K562 (cell line): Measurements from ENCODE around the gene SLC23A2. TPM values are rescaled to one million over a fixed set of nuclear protein-coding genes. Genes with fewer than 3 reads are reported as not detected.

Experiments
- ATAC-seq: fragments of 200-7000 bp; cut with Tn5 transposase; 3 replicates; pipeline ENCODE4 v1.9.1; 2020; ENCODE audit warnings: moderate library complexity
- BruUV-seq: library from RNA; stranded (reverse); fragments of 400-500 nt; replicated peaks from 2 replicates; lab custom pipeline; 2021; lab: Mats Ljungman, UMichigan
- CTCF ChIA-PET: fragments of 300-600 bp; formaldehyde crosslinking; extraction: SDS; loops from one replicate; lab custom pipeline; 2021; ENCODE audit warnings: low intra/inter-chr PET ratio; lab: Yijun Ruan, JAX
- POLR2A ChIA-PET: fragments of 300-600, 350-650 bp; sonication (Branson Sonifier 250); formaldehyde crosslinking; extraction: SDS; loops from one replicate; lab custom pipeline; 2021; ENCODE audit warnings: antibody characterized with exemption, inconsistent platforms; lab: Yijun Ruan, JAX
- DNase-seq, 4 experiments: peaks; one replicate each; pipeline versions ENCODE4 v3.0.0 to v3.0.0-alpha.2; 2011 to 2018; ENCODE audit warnings: low spot score in 3 of 4, mixed read lengths in 3 of 4; ENCODE audit errors: extremely low read depth in 1 of 4
- FAIRE-seq: peaks from 2 replicates; lab custom pipeline; 2011; peaks lifted over from hg19 to GRCh38; lab: Jason Lieb, UNC
- H2AFZ ChIP-seq: 2 replicates; pipeline ENCODE4 v1.6.0; 2011; ENCODE audit warnings: low read depth, low read length, control low read depth, inconsistent platforms
- H3K27ac ChIP-seq: fragments of 200-600 bp; 3 replicates; pipeline ENCODE4 v1.8.0; 2011; ENCODE audit warnings: low read depth, mild to moderate bottlenecking, control low read depth, inconsistent platforms, low read length, moderate library complexity, mixed read lengths; ENCODE audit errors: extremely low read depth
- H3K27me3 ChIP-seq, 2 experiments: fragments of 300-600 bp in 1 of 2; 2 replicates in 1 of 2; 3 replicates in 1 of 2; pipeline versions ENCODE4 v1.6.0 to v1.8.0; 2011; ENCODE audit warnings: inconsistent platforms in 2 of 2, low read length in 2 of 2, mild to moderate bottlenecking in 1 of 2, mixed read lengths in 1 of 2, moderate library complexity in 1 of 2; ENCODE audit not compliant: control insufficient read depth in 2 of 2, insufficient read depth in 2 of 2
- H3K36me3 ChIP-seq: fragments of 300-600 bp; 3 replicates; pipeline ENCODE4 v1.8.0; 2011; ENCODE audit warnings: mild to moderate bottlenecking, low read length, inconsistent platforms; ENCODE audit not compliant: control insufficient read depth, insufficient read depth
- H3K4me1 ChIP-seq, 2 experiments: fragments of 200-600 bp in 1 of 2; replicated peaks in 1 of 2; 2 replicates in 1 of 2; 3 replicates in 1 of 2; pipeline versions ENCODE4 v1.5.1 to v1.8.0; 2011; ENCODE audit warnings: inconsistent platforms in 2 of 2, low read length in 2 of 2, mild to moderate bottlenecking in 1 of 2, mixed read lengths in 1 of 2, moderate library complexity in 1 of 2; ENCODE audit not compliant: control insufficient read depth in 2 of 2, insufficient read depth in 2 of 2
- H3K4me2 ChIP-seq: 2 replicates; pipeline ENCODE4 v1.6.1; 2011; ENCODE audit warnings: low read length, control low read depth, inconsistent platforms, mixed read lengths; ENCODE audit not compliant: insufficient read depth
- H3K4me3 ChIP-seq: fragments of 200-600 bp; sonication (generic), shearing (Covaris generic); 2 replicates; pipeline ENCODE4 v1.5.1; 2016; ENCODE audit warnings: control low read depth, inconsistent platforms
- H3K79me2 ChIP-seq: fragments of 200-600 bp; 3 replicates; pipeline ENCODE4 v1.8.0; 2011; ENCODE audit warnings: low read length, inconsistent platforms; ENCODE audit not compliant: control insufficient read depth, insufficient read depth
- H3K9ac ChIP-seq, 2 experiments: 2 replicates each; pipeline versions ENCODE4 v1.6.0 to v1.6.1; 2011; ENCODE audit warnings: low read depth in 2 of 2, low read length in 2 of 2, control low read depth in 1 of 2, inconsistent platforms in 1 of 2, mild to moderate bottlenecking in 1 of 2, mixed read lengths in 1 of 2; ENCODE audit not compliant: insufficient read depth in 1 of 2
- H3K9me1 ChIP-seq: one replicate; pipeline ENCODE4 v1.6.0; 2011; ENCODE audit warnings: inconsistent platforms, mild to moderate bottlenecking, low read length, moderate library complexity; ENCODE audit not compliant: control insufficient read depth, insufficient read depth
- H3K9me3 ChIP-seq: replicated peaks from 2 replicates; pipeline ENCODE4 v1.5.1; 2011; ENCODE audit warnings: low read depth, low read length, inconsistent platforms; ENCODE audit not compliant: control insufficient read depth, insufficient read depth
- H4K20me1 ChIP-seq: replicated peaks from 2 replicates; pipeline ENCODE4 v1.6.1; 2011; ENCODE audit warnings: low read length, inconsistent platforms, mixed read lengths; ENCODE audit not compliant: control insufficient read depth, insufficient read depth
- ARID1B ChIP-seq: fragments of 450-650 bp; IDR thresholded peaks from 2 replicates; pipeline ENCODE4 v1.6.1; 2016; ENCODE audit warnings: antibody characterized with exemption, mild to moderate bottlenecking, inconsistent platforms
- ESRRB ChIP-seq: fragments of 250-450 bp; sonication (Bioruptor Pico); IDR thresholded peaks from 2 replicates; pipeline ENCODE4 v1.5.0; 2020; ENCODE audit warnings: mild to moderate bottlenecking, moderate library complexity, borderline replicate concordance
- MAZ ChIP-seq, 2 experiments: fragments of 450-650 bp in 1 of 2; sonication (generic) in 1 of 2; formaldehyde crosslinking; IDR thresholded peaks in 1 of 2; conservative IDR thresholded peaks in 1 of 2; 2 replicates each; pipeline versions ENCODE4 v1.4.0 to v1.5.0; 2020; ENCODE audit warnings: mild to moderate bottlenecking in 1 of 2, missing genetic modification reagents in 1 of 2
- NBN ChIP-seq: fragments of 450-650 bp; IDR thresholded peaks from 2 replicates; pipeline ENCODE4 v1.6.1; 2016; ENCODE audit warnings: low read depth, mild to moderate bottlenecking
- POU5F1 ChIP-seq: fragments of 150-350 bp; IDR thresholded peaks from 2 replicates; pipeline ENCODE4 v1.6.1; 2014; ENCODE audit warnings: borderline replicate concordance, low read length, low read depth, mild to moderate bottlenecking; ENCODE audit not compliant: partially characterized antibody
- PTBP1 ChIP-seq: fragments of 200-400 bp; formaldehyde crosslinking; IDR thresholded peaks from 2 replicates; pipeline ENCODE4 v1.6.1; 2017; ENCODE audit warnings: low read depth, low read length
- SOX6 ChIP-seq: fragments of 450-650 bp; IDR thresholded peaks from 2 replicates; pipeline ENCODE4 v1.6.1; 2014; ENCODE audit warnings: mild to moderate bottlenecking
- SP2 ChIP-seq: IDR thresholded peaks from 2 replicates; pipeline ENCODE4 v1.6.1; 2011; ENCODE audit warnings: mild to moderate bottlenecking, low read depth, low read length, moderate library complexity; ENCODE audit not compliant: poor library complexity, severe bottlenecking; ENCODE audit errors: extremely low read depth
- STAT5A ChIP-seq: IDR thresholded peaks from 2 replicates; pipeline ENCODE4 v1.6.1; 2012; ENCODE audit warnings: low read length, inconsistent platforms, borderline replicate concordance
- WGBS: fragments of 100-300 bp; shearing (Covaris generic); methylation state at CpG from one replicate; pipeline ENCODE4 v1.1.6; 2016; ENCODE audit warnings: low coverage, mixed read lengths; ENCODE audit not compliant: insufficient coverage; ENCODE audit errors: missing lambda C conversion rate; 5-methylcytosine and 5-hydroxymethylcytosine counted together
- in situ Hi-C: fragments of 300-500 bp; cut with MboI; formaldehyde crosslinking; loops from 4 replicates; pipeline ENCODE4 v1.15.0; 2018; ENCODE audit warnings: inconsistent platforms, mixed read lengths
- intact Hi-C: fragments of 100-400 bp; cut with micrococcal nuclease; formaldehyde crosslinking; loops from 2 replicates; pipeline ENCODE4 v1.14.2; 2022
- polyA plus RNA-seq, 8 experiments: library from polyadenylated mRNA; depleted of rRNA in 4 of 8; stranded (reverse) in 5 of 8; unstranded in 3 of 8; fragments of >200 nt; fragmentation: Nextera tagmentation in 2 of 8; fragmentation: Illumina TruSeq in 1 of 8; extraction: Ambion mirVana in 2 of 8; extraction: Trizol in 1 of 8; gene quantifications; 2 replicates each; pipeline versions ENCODE4 v1.2.1 to v1.2.3, GENCODE V29; 2011 to 2014; ENCODE audit warnings: inconsistent platforms in 1 of 8, missing spikeins in 1 of 8
- total RNA-seq, 7 experiments: library from RNA; depleted of rRNA in 6 of 7; stranded (reverse); fragments of >200 nt in 6 of 7; fragmentation: Illumina TruSeq in 2 of 7; extraction: Trizol in 2 of 7; gene quantifications; 2 replicates each; pipeline versions ENCODE4 v1.2.1 to v1.2.3, GENCODE V29; 2011 to 2021; ENCODE audit warnings: low replicate concordance in 1 of 7
- TF ChIP-seq, protein P1 (sequence below): fragments of 250-450 bp; sonication (Bioruptor Pico); IDR thresholded peaks from 2 replicates; pipeline ENCODE4 v1.4.0; 2020

Gene SLC23A2
- total and polyA plus RNA-seq, 9 of the 15 experiments (the other 6 are each of a cell fraction or from before 2014, with no cell fraction given), result 0.39 to 6.7 (median 3.2) TPM

DNA sequence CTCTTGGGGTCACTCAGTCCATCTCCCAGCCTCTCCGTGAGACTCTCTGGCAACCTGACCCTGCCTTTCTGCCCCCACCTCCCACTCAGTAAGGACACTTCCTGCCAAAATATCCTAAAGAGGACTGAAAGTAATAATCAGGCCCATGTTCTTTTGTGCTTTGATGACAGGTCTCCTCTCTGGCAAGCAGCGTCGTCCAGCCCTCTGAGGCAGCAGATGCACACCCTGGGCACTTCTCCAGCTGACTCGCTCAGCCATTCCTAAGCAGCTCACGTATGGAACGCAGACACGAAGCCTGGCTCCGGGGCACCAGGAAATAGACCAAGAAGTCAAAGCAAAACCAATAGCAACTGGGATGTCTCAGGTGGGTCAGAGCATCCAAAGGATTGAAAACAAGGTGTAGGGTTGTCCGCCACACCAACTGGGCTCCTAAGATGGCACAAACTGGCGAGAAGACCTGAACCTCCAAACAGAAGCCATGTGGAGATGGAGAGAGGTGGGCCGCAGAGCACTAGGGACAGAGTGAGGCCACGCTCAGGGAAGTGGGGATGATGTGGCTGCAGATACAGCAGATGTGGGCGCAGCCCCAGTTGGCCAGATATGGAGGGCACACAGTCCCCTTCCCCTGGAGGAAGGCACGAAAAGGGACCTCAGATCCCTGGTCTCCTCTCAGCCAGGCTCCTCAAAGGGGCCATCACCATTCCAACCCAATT, 180.3 kb downstream of the SLC23A2 start:
- intact Hi-C loops (no loop called here), in situ Hi-C loops (no loop called here)
- ChIA-PET POLR2A (interaction anchor here (0.6 kb wide), 2 partner anchors 10 to 20 kb away, joined by 3 read pairs; no protein-coding TSS in a partner anchor), CTCF (no interaction called here)
- peaks cover 0 to 12% of the 10 kb centered on the region in 2 experiments; a peak in 1 of 5 replicates for H3K4me1 ChIP-seq
- no peak overlapping the region for H3K27ac ChIP-seq
- no peak overlapping the region for H3K4me3 ChIP-seq
- no peaks in the 10 kb centered on the region for H3K9me1 ChIP-seq
- no TSS peak for BruUV-seq
- ATAC-seq (no peak), FAIRE-seq (no peak), DNase-seq (no peak)
- no peaks in the 10 kb centered on the region for H4K20me1 ChIP-seq
- H3K4me2 ChIP-seq, result no peak overlapping the region
- peaks cover 5 to 39% of the 10 kb centered on the region in 2 experiments; a peak in 3 of 5 replicates for H3K27me3 ChIP-seq
- 2% methylated on average over 12 of the region's 14 CpGs for WGBS
- H2AFZ ChIP-seq, result no peak overlapping the region
- no peak for TF ChIP-seq NBN
- H3K9ac ChIP-seq, result no peak overlapping the region
- no peaks in the 10 kb centered on the region for H3K79me2 ChIP-seq
- H3K36me3 ChIP-seq, result no peaks in the 10 kb centered on the region
- H3K9me3 ChIP-seq, result no peaks in the 10 kb centered on the region

DNA sequence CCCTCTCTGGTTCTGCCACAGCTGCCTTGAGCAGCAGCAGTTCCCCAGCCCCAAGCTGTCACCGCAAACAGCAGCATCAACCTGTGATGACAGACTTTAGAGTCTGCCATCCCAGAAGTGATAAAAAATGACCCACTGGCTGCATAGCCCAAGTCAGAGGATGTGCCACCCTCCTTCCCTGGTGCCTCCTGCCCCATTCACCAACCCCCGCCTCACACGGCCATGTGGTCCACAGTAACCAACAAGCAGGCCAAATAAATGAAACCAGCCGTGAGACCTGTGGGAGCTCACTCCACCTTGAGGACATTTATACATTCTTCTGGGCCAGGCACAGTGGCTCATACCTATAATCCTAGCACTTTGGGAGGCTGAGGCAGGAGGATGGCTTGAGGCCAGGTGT, 181.4 kb downstream of the SLC23A2 start:
- in situ Hi-C loops (no loop called here), intact Hi-C loops (no loop called here)
- no peaks in the 10 kb centered on the region for H3K9me1 ChIP-seq
- no peak overlapping the region for H3K9ac ChIP-seq
- H3K79me2 ChIP-seq, result no peaks in the 10 kb centered on the region
- H2AFZ ChIP-seq, result no peak overlapping the region
- no peak for FAIRE-seq
- no peaks in the 10 kb centered on the region for H3K36me3 ChIP-seq
- H4K20me1 ChIP-seq, result no peaks in the 10 kb centered on the region
- no peak overlapping the region for H3K4me3 ChIP-seq
- peaks cover 7 to 47% of the 10 kb centered on the region in 2 experiments; a peak in 3 of 5 replicates for H3K27me3 ChIP-seq
- CTCF ChIA-PET, result no interaction called here
- ATAC-seq, result no peak
- DNase-seq, result no peak
- no peak overlapping the region for H3K4me2 ChIP-seq
- H3K4me1 ChIP-seq, result peaks cover 0 to 12% of the 10 kb centered on the region in 2 experiments; a peak in 2 of 5 replicates
- 14% methylated on average over 3 of the region's 4 CpGs for WGBS
- POLR2A ChIA-PET, result no interaction called here
- no TSS peak for BruUV-seq
- no peaks in the 10 kb centered on the region for H3K9me3 ChIP-seq
- no peak overlapping the region for H3K27ac ChIP-seq
- TF ChIP-seq POU5F1 (no peak), ESRRB (CRISPR knock-in tag) (no peak), PTBP1 (no peak), ARID1B (no peak), SP2 (no peak), SOX6 (no peak), STAT5A (no peak), MAZ (CRISPR knock-in tag; conservative IDR thresholded peaks at IDR 0.05 in 1 of 2, IDR thresholded peaks at IDR 0.05 in 1 of 2) (no peak)
- TF ChIP-seq, protein P1, sequence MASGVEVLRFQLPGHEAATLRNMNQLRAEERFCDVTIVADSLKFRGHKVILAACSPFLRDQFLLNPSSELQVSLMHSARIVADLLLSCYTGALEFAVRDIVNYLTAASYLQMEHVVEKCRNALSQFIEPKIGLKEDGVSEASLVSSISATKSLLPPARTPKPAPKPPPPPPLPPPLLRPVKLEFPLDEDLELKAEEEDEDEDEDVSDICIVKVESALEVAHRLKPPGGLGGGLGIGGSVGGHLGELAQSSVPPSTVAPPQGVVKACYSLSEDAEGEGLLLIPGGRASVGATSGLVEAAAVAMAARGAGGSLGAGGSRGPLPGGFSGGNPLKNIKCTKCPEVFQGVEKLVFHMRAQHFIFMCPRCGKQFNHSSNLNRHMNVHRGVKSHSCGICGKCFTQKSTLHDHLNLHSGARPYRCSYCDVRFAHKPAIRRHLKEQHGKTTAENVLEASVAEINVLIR, result no peak
